GM12874 (cell line): ENCODE measurements around the gene XPR1.

Experiments used
- TF ChIP-seq, protein P1 (sequence below): IDR thresholded peaks from 2 replicates; pipeline ENCODE4 v1.5.1; 2011; ENCODE audit warnings: low read depth, mild to moderate bottlenecking, control low read depth, low read length, moderate library complexity; ENCODE audit not compliant: insufficient read depth

The XPR1 gene

DNA sequence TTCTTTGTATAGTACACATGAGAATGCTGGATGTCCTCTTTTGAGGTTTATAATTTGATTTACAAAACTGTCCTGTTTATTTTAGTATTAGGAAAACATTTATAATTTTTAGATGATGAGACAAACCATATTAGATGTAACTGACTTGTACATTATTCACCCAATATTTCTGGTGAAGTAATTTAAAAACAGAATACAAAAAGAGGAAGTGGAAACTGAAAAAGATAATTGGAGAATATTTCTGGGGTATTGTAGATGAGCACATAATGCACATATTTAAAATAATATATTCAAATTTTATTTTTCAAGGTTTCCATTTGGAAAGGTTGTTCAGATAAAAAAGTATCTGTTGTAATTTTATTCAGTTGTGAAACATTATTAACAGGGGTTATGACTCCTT lies 40.7 kb downstream of the XPR1 start:
- TF ChIP-seq, protein P1, sequence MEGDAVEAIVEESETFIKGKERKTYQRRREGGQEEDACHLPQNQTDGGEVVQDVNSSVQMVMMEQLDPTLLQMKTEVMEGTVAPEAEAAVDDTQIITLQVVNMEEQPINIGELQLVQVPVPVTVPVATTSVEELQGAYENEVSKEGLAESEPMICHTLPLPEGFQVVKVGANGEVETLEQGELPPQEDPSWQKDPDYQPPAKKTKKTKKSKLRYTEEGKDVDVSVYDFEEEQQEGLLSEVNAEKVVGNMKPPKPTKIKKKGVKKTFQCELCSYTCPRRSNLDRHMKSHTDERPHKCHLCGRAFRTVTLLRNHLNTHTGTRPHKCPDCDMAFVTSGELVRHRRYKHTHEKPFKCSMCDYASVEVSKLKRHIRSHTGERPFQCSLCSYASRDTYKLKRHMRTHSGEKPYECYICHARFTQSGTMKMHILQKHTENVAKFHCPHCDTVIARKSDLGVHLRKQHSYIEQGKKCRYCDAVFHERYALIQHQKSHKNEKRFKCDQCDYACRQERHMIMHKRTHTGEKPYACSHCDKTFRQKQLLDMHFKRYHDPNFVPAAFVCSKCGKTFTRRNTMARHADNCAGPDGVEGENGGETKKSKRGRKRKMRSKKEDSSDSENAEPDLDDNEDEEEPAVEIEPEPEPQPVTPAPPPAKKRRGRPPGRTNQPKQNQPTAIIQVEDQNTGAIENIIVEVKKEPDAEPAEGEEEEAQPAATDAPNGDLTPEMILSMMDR, result no peak

DNA sequence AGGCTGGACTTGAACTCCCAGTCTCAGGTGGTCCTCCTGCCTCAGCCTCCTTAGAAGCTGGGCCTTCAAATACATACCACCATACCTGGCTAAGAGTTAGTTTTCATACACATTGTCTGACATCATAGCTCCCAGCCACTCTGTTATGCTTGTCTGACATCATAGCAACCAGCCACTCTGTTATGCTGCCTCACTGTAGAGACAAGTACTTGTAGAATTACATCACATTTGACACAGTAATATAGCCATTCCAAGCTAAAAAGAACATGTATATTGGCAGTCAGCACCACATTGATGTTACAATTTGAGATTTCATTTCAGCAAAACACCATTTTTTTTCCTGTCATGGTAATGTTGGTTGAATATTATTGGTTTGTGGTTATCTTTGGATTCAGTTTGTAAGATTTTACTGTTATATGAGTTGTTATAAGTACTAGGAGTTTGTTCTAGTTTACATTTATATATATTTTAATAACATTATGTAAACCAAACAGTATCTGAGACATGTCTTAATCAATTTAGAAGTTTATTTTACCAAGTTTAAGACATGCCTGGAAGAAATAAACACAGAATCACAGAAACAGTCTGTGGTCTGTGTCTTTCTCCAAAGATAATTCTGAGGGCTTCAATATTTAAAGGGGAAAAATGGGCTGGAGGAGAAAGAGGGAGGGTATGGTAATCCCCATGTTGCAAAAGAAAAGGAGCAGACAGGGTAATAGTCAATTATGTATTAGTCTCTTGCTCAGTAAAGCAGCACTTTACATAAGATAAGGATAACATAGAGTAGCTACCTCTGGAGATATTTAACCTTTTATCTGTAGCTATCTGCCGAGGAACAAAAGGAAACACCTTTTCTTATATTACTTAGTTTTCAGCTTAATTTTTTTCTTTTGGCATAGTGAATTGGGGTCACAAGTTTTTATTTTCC lies 43.0 kb downstream of the XPR1 start:
- TF ChIP-seq, protein P1, result no peak

DNA sequence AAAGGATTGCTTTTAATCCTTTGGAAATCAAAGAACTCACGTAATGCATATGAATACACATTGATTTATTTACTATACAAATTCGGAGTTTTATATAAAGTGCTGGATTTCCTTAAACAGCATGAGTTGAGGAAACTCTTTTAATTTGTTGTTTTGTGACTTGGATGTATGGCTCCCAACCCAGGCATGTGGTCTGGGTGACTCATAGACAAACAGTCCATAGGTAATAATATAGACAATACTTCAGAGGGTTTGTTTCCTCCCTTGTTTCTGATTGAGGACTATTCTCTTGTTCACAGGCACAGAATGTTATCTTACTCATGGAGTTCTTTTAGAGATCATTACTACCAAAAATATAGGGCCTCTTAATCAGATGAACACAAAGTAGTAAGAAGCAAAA lies 43.8 kb downstream of the XPR1 start:
- TF ChIP-seq, protein P1, result no peak

DNA sequence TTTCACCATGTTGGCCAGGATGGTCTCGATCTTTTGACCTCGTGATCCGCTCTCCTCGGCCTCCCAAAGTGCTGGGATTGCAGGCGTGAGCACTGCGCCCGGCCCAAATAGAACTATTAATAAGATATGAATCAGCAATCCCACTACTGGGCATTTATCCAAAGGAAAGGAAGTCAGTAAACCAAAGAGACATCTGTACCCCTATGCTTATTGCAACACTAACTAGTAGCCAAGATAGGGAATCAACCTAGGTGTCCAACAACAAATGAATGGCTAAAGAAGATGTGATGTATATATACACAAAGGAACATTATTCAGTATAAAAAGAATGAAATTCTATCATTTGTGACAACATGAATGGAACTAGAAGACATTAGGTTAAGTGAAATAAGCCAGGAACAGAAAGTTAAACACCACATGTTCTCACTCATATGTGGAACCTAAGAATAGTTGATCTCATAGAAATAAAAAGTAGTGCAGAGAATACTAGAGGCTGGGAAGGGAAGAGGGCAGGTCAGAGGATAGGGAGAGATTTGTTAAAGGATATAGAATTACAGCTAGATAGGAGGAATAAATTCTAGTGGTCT lies 48.8 kb downstream of the XPR1 start:
- TF ChIP-seq, protein P1, result no peak

DNA sequence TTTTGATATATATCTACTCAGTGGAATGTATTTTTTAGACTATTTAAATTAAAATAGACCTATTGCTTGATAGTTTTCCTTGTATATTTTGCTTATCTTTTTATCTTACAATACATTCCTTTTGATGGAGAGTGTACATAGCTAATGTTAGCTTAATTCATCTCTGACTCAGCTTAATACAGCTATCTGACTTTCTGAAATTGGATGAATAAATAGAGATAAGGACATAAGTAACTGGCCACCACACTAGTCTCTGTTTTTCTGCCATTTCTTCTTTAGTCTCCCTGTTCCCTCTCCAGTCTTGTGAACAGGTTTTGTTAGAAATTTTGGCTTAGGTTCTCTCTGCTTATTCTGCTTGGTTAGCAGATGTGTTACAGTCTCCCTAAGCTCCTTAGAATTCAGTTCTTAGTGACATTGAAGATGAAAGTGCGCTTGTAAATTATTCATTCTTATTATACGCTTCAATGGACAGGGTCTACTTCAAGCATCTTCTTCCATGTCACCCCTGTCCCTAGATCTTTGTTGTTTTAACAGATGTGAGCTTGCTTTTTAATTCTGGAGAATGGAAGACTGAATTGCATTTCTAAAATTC lies 59.6 kb downstream of the XPR1 start:
- TF ChIP-seq, protein P1, result no peak

DNA sequence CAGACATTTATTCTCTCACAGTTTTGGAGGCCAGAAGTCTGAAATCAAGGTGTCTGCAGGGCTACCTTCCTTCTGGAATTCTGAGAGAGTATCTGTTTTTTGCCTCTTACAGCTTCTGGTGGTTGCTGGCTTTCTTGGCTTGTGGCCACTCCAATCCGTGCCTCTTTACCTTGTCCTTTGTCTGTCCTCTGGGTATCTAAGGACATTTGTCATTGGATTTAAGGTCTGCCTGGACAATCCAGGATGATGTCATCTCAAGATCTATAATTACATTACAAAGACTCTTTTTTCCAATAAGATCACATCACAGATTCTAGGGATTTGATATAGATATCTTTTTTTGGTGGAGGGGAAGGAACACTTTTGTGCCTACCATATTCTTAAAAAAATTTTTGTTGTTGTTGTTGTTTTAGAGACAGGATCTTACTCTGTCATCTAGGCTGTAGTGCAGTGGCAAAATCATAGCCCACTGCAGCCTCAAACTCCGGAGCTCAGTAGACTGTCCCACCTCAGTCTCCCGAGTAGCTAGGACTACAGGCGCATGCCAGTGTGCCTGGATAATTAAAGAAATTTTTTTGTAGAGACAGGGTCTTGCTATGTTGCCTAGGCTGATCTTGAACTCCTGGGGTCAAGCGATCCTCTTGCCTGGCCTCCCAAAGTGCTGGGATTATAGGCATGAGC lies 61.9 kb downstream of the XPR1 start:
- TF ChIP-seq, protein P1, result no peak

DNA sequence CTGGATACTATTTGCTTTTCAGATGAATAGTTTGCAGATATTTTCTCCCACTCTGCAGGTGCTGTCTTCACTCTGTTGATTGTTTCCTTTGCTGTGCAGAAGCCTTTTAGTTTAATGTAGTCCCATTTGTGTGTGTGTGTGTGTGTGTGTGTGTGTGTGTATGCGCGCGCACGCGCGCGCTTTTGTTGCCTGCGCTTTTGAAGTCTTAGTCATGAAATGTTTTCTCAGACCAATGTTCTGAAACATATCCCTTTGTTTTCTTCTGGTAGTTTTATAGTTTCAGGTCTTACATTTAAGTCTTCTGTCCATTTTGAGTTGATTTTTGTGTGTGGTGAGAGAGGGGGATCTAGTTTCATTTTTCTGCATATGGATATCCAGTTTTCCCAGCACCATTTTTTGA lies 63.5 kb downstream of the XPR1 start:
- TF ChIP-seq, protein P1, result no peak
